Heart left ventricle (tissue), 16 donors: ENCODE measurements around the gene UBE2V1. TPM values are rescaled to one million over a fixed set of nuclear protein-coding genes. Genes with fewer than 3 reads are reported as not detected.
A peak's percentile ranks its signal among the peaks of the same experiment; 100 is the strongest.

Experiments used
- ATAC-seq, 4 donors: fragments of 200-7000 bp; cut with Tn5 transposase; one replicate each; pipeline ENCODE4 v1.9.1; 2020 to 2022; ENCODE audit warnings: moderate library complexity in 4 of 4, mild to moderate bottlenecking in 3 of 4, moderate number of reproducible peaks in 1 of 4
- DNase-seq, 5 donors: peaks; one replicate each; pipeline ENCODE4 v3.0.0-alpha.2; 2020
- H3K27ac ChIP-seq, 12 donors: fragments of 200-600 bp; sonication (generic) in 4 of 12; one replicate each; pipeline versions ENCODE4 v1.5.0 to v1.8.0; 2016 to 2022; ENCODE audit warnings: mild to moderate bottlenecking in 2 of 12
- H3K27me3 ChIP-seq, 9 donors: fragments of 200-600 bp; sonication (generic) in 2 of 9; one replicate each; pipeline versions ENCODE4 v1.5.1 to v1.8.0; 2016 to 2022; ENCODE audit warnings: mild to moderate bottlenecking in 3 of 9
- H3K36me3 ChIP-seq, 9 donors: fragments of 200-600 bp; sonication (generic) in 2 of 9; one replicate each; pipeline versions ENCODE4 v1.5.0 to v1.8.0; 2018 to 2022; ENCODE audit warnings: mild to moderate bottlenecking in 2 of 9
- H3K4me1 ChIP-seq, 12 donors: fragments of 200-600 bp; sonication (generic) in 4 of 12; one replicate each; pipeline versions ENCODE4 v1.5.0 to v1.8.0; 2016 to 2022; ENCODE audit warnings: mild to moderate bottlenecking in 3 of 12
- H3K4me3 ChIP-seq, 12 donors: fragments of 200-600 bp; sonication (generic) in 4 of 12; one replicate each; pipeline versions ENCODE4 v1.5.0 to v1.8.0; 2017 to 2022; ENCODE audit warnings: mild to moderate bottlenecking in 9 of 12, moderate library complexity in 4 of 12
- H3K9me3 ChIP-seq, 12 donors: fragments of 200-600 bp; sonication (generic) in 4 of 12; one replicate each; pipeline versions ENCODE4 v1.5.0 to v1.8.0; 2016 to 2022; ENCODE audit warnings: mild to moderate bottlenecking in 1 of 12
- CTCF ChIP-seq, 12 donors: fragments of 200-600 bp; sonication (generic) in 4 of 12; IDR thresholded peaks; one replicate each; pipeline versions ENCODE4 v1.5.0 to v1.8.0; 2018 to 2022; ENCODE audit warnings: antibody characterized with exemption in 12 of 12, mild to moderate bottlenecking in 5 of 12
- POLR2A ChIP-seq, 2 donors: fragments of 450-650 bp; IDR thresholded peaks; one replicate each; pipeline ENCODE4 v1.6.1; 2017; ENCODE audit warnings: antibody characterized with exemption in 2 of 2, mild to moderate bottlenecking in 2 of 2, moderate library complexity in 2 of 2
- WGBS, 4 donors: extraction: QIAGEN DNeasy Blood & Tissue Kit in 2 of 4; methylation state at CpG; one replicate each; pipeline versions ENCODE4 v1.1.5 to v1.1.7; 2013 to 2018; 5-methylcytosine and 5-hydroxymethylcytosine counted together
- intact Hi-C, 10 donors: fragments of 100-400 bp; cut with DNase I; formaldehyde crosslinking; loops; one replicate each; pipeline versions ENCODE4 v1.11.1 to v1.14.2; 2022
- polyA plus RNA-seq, 2 donors: library from polyadenylated mRNA; stranded (reverse); fragments of 200-250 nt; gene quantifications; one replicate each; pipeline ENCODE4 v1.2.3, GENCODE V29; 2013
- total RNA-seq, 9 donors: library from RNA; depleted of rRNA in 2 of 9; stranded (reverse); fragments of >200 nt in 2 of 9; fragmentation: NEBNext Ultra II Directional in 3 of 9; extraction: Animal tissue kit (Norgen Biotek cat#: 25700) in 3 of 9; gene quantifications; one replicate each; pipeline versions ENCODE4 v1.1.0 to v1.2.4, GENCODE V29; 2016 to 2023
- donor health status: ischemic (EF 13 %, LVEDD 7.1; RV severe dilation, severe dysfunction).
- donor health status: healthy with polysubstance abuse.
- donor health status: DM: no; HTN: yes; CAD: no.
- donor health status: DM: no; HTN: no; CAD: no.
- donor health status: ischemic (EF 25% LVEDD 6.9; RV normal size, moderate dysfunction).
- donor health status: ischemic (EF 25% LVEDD 5.7; RV mildly dilated, moderate dysfunction).
- donor health status: healthy.
- donor health status: DM: yes; HTN: yes; CAD: no.
- donor health status: ischemic (EF 35%, LVEDD 5.7; RV mildly dilated, moderate dysfunction).
- donor health status: nonischemic (EF 11% LVEDD 7.7; RV severe dilation, severe dysfunction).
- donor health status: DM: yes; HTN: yes; CAD: no.
- donor health status: PGD.
- donor health status: ischemic (EF 29% LVEDD 5.4; RV normal size, mild dysfunction).
- donor health status: nonischemic (EF 23%, LVEDD 6.1; RV moderate dilation, normal function).

UBE2V1 gene
- total and polyA plus RNA-seq, 11 donors, result 54.2 to 105 (median 78.5) TPM

- H3K27me3 ChIP-seq, result no peaks in the 10 kb centered on the region
- peaks cover 0 to 39% (median 16%) of the 10 kb centered on the region in 12 donors for H3K4me1 ChIP-seq
- no peaks in the 10 kb centered on the region for H3K9me3 ChIP-seq
- ATAC-seq (no peak), DNase-seq (no peak)
- no peak overlapping the region for H3K4me3 ChIP-seq
- peak overlapping the region in 1 of 12 donors; percentile 25 for H3K27ac ChIP-seq
- TF ChIP-seq CTCF (IDR thresholded peaks at IDR 0.05), result no peak
- TF ChIP-seq POLR2A (IDR thresholded peaks at IDR 0.05), result no peak
- whole genome bisulfite sequencing, 4 donors, result 81 to 88% (median 84%) methylated on average over 2 of the region's 2 CpGs
- peaks cover 0 to 63% (median 34%) of the 10 kb centered on the region in 9 donors for H3K36me3 ChIP-seq
- intact Hi-C loops, result loop anchor here in 1 of 10 donors (5.0 kb wide), 1 partner anchor 112 kb away; no protein-coding TSS in a partner anchor
Measured at GRCh38 chr20:50089787-50090177, 23.2 kb downstream of the UBE2V1 start.

- Histone ChIP-seq H3K4me1 (peaks cover 0 to 44% (median 16%) of the 10 kb centered on the region in 12 donors), H3K27ac (peak overlapping the region in 1 of 12 donors; percentile 25), H3K9me3 (no peaks in the 10 kb centered on the region), H3K4me3 (no peak overlapping the region), H3K36me3 (peaks cover 0 to 58% (median 28%) of the 10 kb centered on the region in 9 donors), H3K27me3 (no peaks in the 10 kb centered on the region)
- DNase-seq (no peak), ATAC-seq (no peak)
- intact Hi-C loops, result loop anchor here in 1 of 10 donors (5.0 kb wide), 1 partner anchor 112 kb away; no protein-coding TSS in a partner anchor
- WGBS, 4 donors, result 59 to 79% (median 76%) methylated on average over 5 of the region's 5 CpGs
- TF ChIP-seq POLR2A (IDR thresholded peaks at IDR 0.05), result no peak
- no peak for TF ChIP-seq CTCF (IDR thresholded peaks at IDR 0.05)
Measured at GRCh38 chr20:50089140-50089786, 23.7 kb downstream of the UBE2V1 start.

DNA sequence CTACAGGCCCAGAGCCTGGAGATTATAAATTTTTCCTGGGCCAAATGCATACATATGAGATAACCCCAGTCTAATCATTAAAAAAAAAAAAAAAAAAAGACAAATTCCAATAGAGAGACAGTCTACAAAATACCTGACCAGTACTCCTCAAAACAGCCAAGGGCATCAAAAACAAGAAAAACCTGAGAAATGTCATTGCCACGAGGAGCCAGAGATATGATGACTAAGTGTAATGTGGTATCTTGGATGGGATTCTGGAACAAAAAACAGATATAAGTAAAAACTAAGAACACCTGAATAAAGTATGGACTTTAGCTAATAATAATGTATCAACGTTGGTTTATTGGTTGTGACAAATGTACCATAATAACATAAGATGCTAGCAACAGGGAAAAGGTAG lies 24.9 kb downstream of the UBE2V1 start:
- Histone ChIP-seq H3K9me3 (no peaks in the 10 kb centered on the region), H3K4me1 (peaks cover 0 to 55% (median 16%) of the 10 kb centered on the region in 12 donors), H3K4me3 (no peak overlapping the region), H3K27me3 (no peaks in the 10 kb centered on the region), H3K27ac (no peak overlapping the region), H3K36me3 (peaks cover 0 to 54% (median 22%) of the 10 kb centered on the region in 9 donors)
- TF ChIP-seq POLR2A (IDR thresholded peaks at IDR 0.05) (no peak), CTCF (IDR thresholded peaks at IDR 0.05) (no peak)
- no peak for DNase-seq
- 70 to 73% (median 70%) methylated on average over 2 of the region's 2 CpGs for WGBS, 4 donors
- intact Hi-C loops, result loop anchor here in 1 of 10 donors (5.0 kb wide), 1 partner anchor 111 kb away; no protein-coding TSS in a partner anchor
- no peak for ATAC-seq
